ENCODE measurements around the gene TSPAN11. TPM values are rescaled to one million over a fixed set of nuclear protein-coding genes. Genes with fewer than 3 reads are reported as not detected.

TSPAN11 gene
- total and polyA plus RNA-seq, 2 experiments from 2014 or later = 2.1 to 6.0 TPM

GRCh38 chr12:30996255-30996654 is 69.7 kb downstream of the TSPAN11 start (continued):
- TF ChIP-seq, protein P1, sequence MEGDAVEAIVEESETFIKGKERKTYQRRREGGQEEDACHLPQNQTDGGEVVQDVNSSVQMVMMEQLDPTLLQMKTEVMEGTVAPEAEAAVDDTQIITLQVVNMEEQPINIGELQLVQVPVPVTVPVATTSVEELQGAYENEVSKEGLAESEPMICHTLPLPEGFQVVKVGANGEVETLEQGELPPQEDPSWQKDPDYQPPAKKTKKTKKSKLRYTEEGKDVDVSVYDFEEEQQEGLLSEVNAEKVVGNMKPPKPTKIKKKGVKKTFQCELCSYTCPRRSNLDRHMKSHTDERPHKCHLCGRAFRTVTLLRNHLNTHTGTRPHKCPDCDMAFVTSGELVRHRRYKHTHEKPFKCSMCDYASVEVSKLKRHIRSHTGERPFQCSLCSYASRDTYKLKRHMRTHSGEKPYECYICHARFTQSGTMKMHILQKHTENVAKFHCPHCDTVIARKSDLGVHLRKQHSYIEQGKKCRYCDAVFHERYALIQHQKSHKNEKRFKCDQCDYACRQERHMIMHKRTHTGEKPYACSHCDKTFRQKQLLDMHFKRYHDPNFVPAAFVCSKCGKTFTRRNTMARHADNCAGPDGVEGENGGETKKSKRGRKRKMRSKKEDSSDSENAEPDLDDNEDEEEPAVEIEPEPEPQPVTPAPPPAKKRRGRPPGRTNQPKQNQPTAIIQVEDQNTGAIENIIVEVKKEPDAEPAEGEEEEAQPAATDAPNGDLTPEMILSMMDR (conservative IDR thresholded peaks at IDR 0.05; ENCODE audit: low read depth in 2 of 2) = no peak
- TF ChIP-seq ZNF331 (CRISPR knock-in tag; IDR thresholded peaks at IDR 0.05; ENCODE audit: low read depth) (no peak), NANOG (IDR thresholded peaks at IDR 0.05; ENCODE audit: borderline replicate concordance) (no peak), EZH2 (IDR thresholded peaks at IDR 0.05; ENCODE audit: low read depth, unreplicated experiment) (no peak), REST (IDR thresholded peaks at IDR 0.05; ENCODE audit: unreplicated experiment) (no peak), CREB1 (CRISPR knock-in tag; IDR thresholded peaks at IDR 0.05; ENCODE audit: low read depth) (no peak), STAT1 (IDR thresholded peaks at IDR 0.05; ENCODE audit: unreplicated experiment) (no peak), EZH2phosphoT487 (IDR thresholded peaks at IDR 0.05; ENCODE audit: unreplicated experiment) (no peak)

- Histone ChIP-seq H4K20me1 (replicated peaks; ENCODE audit: insufficient read depth) (no peaks in the 10 kb centered on the region), H3K4me2 (no peak overlapping the region), H3K27ac (ENCODE audit: low read depth) (no peak overlapping the region), H3K4me3 (no peak overlapping the region), H3K27me3 (ENCODE audit: insufficient read depth) (no peaks in the 10 kb centered on the region), H3K36me3 (ENCODE audit: insufficient read depth) (no peaks in the 10 kb centered on the region), H3F3A (replicated peaks; ENCODE audit: low read depth) (no peaks in the 10 kb centered on the region), H3K4me1 (ENCODE audit: insufficient read depth) (no peaks in the 10 kb centered on the region), H3K9me2 (ENCODE audit: insufficient read depth) (no peaks in the 10 kb centered on the region), H2AFZ (no peak overlapping the region), H3K79me2 (replicated peaks; ENCODE audit: insufficient read depth) (no peaks in the 10 kb centered on the region)
- Mint-ChIP-seq H3K4me1 (peaks cover 14% of the 10 kb centered on the region; the same call in 2 of the 3 replicates), H3K27ac (no peak overlapping the region), H3K9me3 (no peaks in the 10 kb centered on the region), H3K4me3 (no peak overlapping the region), H3K36me3 (ENCODE audit: low read depth) (no peaks in the 10 kb centered on the region), H3K27me3 (ENCODE audit: insufficient read depth, low read depth, poor library complexity) (peaks cover 8% of the 10 kb centered on the region)
- DNase-seq (ENCODE audit: low spot score) = no peak
- TF ChIP-seq JUNB (IDR thresholded peaks at IDR 0.05; ENCODE audit: unreplicated experiment) (no peak), ZNF462 (CRISPR knock-in tag; IDR thresholded peaks at IDR 0.05) (no peak)
- TF ChIP-seq, protein P1 (conservative IDR thresholded peaks at IDR 0.05; ENCODE audit: low read depth in 2 of 2) = peak in 1 of 2 experiments; percentile 36; a peak in 2 of 4 replicates
- ATAC-seq = peak; percentile 63
Measured at GRCh38 chr12:30996752-30997151, 70.2 kb downstream of the TSPAN11 start.

All from GM23338 (cell line).